Duodenal mucosa (tissue), 2 donors: ENCODE measurements around the gene ABCC10.

Experiments
- H3K27ac ChIP-seq: one replicate; pipeline ENCODE4 v1.7.0; 2013; ENCODE audit warnings: low read depth, low read length
- H3K27me3 ChIP-seq, 2 donors: one replicate each; pipeline ENCODE4 v1.7.0; 2013; ENCODE audit warnings: low read length in 2 of 2, control low read depth in 1 of 2; ENCODE audit not compliant: insufficient read depth in 2 of 2, control insufficient read depth in 1 of 2
- H3K36me3 ChIP-seq, 2 donors: one replicate each; pipeline ENCODE4 v1.7.0; 2013; ENCODE audit warnings: low read length in 2 of 2, control low read depth in 1 of 2; ENCODE audit not compliant: insufficient read depth in 2 of 2, control insufficient read depth in 1 of 2
- H3K4me1 ChIP-seq, 2 donors: one replicate each; pipeline ENCODE4 v1.7.0; 2013; ENCODE audit warnings: low read length in 2 of 2, control low read depth in 1 of 2; ENCODE audit not compliant: insufficient read depth in 2 of 2, control insufficient read depth in 1 of 2
- H3K4me3 ChIP-seq, 2 donors: one replicate each; pipeline ENCODE4 v1.7.0; 2013; ENCODE audit warnings: low read length in 2 of 2, low read depth in 1 of 2
- H3K9ac ChIP-seq, 2 donors: one replicate each; pipeline ENCODE4 v1.7.0; 2013; ENCODE audit warnings: low read length in 2 of 2, low read depth in 1 of 2
- H3K9me3 ChIP-seq, 2 donors: one replicate each; pipeline ENCODE4 v1.7.0; 2013; ENCODE audit warnings: low read length in 2 of 2, control low read depth in 1 of 2; ENCODE audit not compliant: control insufficient read depth in 1 of 2

The ABCC10 gene

DNA sequence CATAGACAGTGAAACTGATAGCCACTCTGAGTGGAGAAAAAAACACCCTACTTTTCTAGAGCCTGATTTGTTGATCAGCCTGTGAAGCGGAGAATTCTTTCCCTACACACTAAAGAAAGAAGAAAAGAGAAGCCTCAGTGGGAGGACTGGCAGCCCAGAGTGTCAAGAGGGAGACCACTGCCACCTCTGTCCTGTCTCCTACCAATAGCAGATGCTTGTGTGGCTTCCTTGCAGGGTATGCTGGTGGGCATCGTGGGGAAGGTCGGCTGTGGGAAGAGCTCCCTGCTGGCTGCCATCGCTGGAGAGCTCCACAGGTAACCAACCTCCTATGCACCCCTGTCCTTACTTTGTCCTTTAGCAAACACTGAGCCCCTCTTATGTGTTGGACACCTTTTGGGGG is 10.4 kb downstream of the ABCC10 start:
- Histone ChIP-seq H3K9me3 (no peaks in the 10 kb centered on the region), H3K4me3 (no peak overlapping the region), H3K9ac (no peak overlapping the region), H3K4me1 (peaks cover 22 to 26% of the 10 kb centered on the region in 2 donors), H3K27me3 (no peaks in the 10 kb centered on the region), H3K36me3 (peaks cover 13 to 49% of the 10 kb centered on the region in 2 donors), H3K27ac (no peak overlapping the region)

DNA sequence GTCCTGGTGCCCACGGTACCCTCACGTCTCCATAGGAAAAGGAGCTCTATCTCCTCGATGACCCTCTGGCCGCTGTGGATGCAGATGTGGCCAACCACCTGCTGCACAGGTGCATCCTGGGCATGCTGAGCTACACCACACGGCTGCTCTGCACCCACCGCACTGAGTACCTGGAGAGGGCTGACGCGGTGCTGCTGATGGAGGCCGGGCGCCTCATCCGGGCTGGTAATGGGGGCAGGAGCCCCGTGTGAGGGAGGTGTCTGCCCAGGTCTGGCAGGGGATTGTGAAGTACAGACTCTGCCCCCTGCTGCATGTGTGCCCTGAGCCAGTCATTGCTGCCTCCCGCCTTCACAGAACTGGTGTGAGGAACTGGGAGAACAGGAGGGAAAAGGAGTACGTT is 15.6 kb downstream of the ABCC10 start:
- Histone ChIP-seq H3K27ac (no peak overlapping the region), H3K4me1 (no peaks in the 10 kb centered on the region), H3K9ac (no peak overlapping the region), H3K9me3 (no peaks in the 10 kb centered on the region), H3K36me3 (peaks cover 27 to 79% of the 10 kb centered on the region in 2 donors), H3K27me3 (no peaks in the 10 kb centered on the region), H3K4me3 (no peak overlapping the region)

GRCh38 chr6:43444036-43444435 is 16.7 kb downstream of the ABCC10 start:
- Histone ChIP-seq H3K27me3 (no peaks in the 10 kb centered on the region), H3K4me3 (no peak overlapping the region), H3K9me3 (no peaks in the 10 kb centered on the region), H3K9ac (no peak overlapping the region), H3K27ac (no peak overlapping the region), H3K36me3 (peaks cover 32 to 79% of the 10 kb centered on the region in 2 donors), H3K4me1 (no peaks in the 10 kb centered on the region)

GRCh38 chr6:43444582-43444981 is 17.2 kb downstream of the ABCC10 start:
- H3K9me3 ChIP-seq, result no peaks in the 10 kb centered on the region
- H3K4me1 ChIP-seq, result no peaks in the 10 kb centered on the region
- no peak overlapping the region for H3K27ac ChIP-seq
- H3K27me3 ChIP-seq, result no peaks in the 10 kb centered on the region
- H3K36me3 ChIP-seq, result peaks cover 32 to 84% of the 10 kb centered on the region in 2 donors
- no peak overlapping the region for H3K4me3 ChIP-seq
- no peak overlapping the region for H3K9ac ChIP-seq

DNA sequence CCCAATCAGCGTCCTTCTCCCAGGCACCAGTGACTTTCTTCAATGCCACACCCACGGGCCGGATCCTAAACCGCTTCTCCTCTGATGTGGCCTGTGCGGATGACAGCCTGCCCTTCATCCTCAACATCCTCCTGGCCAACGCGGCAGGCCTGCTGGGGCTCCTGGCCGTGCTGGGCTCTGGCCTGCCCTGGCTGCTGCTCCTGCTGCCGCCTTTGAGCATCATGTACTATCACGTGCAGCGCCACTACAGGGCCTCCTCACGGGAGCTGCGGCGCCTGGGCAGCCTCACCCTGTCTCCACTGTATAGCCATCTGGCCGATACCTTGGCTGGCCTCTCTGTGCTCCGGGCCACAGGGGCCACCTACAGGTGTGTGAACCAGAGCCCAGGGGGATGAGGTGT is 18.2 kb downstream of the ABCC10 start:
- H3K9me3 ChIP-seq, result no peaks in the 10 kb centered on the region
- no peaks in the 10 kb centered on the region for H3K27me3 ChIP-seq
- H3K36me3 ChIP-seq, result peaks cover 35 to 90% of the 10 kb centered on the region in 2 donors
- no peak overlapping the region for H3K9ac ChIP-seq
- no peaks in the 10 kb centered on the region for H3K4me1 ChIP-seq
- H3K4me3 ChIP-seq, result no peak overlapping the region
- no peak overlapping the region for H3K27ac ChIP-seq

GRCh38 chr6:43447604-43448003 is 20.3 kb downstream of the ABCC10 start:
- Histone ChIP-seq H3K27me3 (no peaks in the 10 kb centered on the region), H3K9ac (no peak overlapping the region), H3K27ac (no peak overlapping the region), H3K4me1 (no peaks in the 10 kb centered on the region), H3K9me3 (no peaks in the 10 kb centered on the region), H3K4me3 (no peak overlapping the region), H3K36me3 (peaks cover 41 to 92% of the 10 kb centered on the region in 2 donors)

- H3K9ac ChIP-seq, result no peak overlapping the region
- no peaks in the 10 kb centered on the region for H3K9me3 ChIP-seq
- no peak overlapping the region for H3K4me3 ChIP-seq
- no peaks in the 10 kb centered on the region for H3K4me1 ChIP-seq
- H3K36me3 ChIP-seq, result peaks cover 38 to 84% of the 10 kb centered on the region in 2 donors
- no peak overlapping the region for H3K27ac ChIP-seq
- H3K27me3 ChIP-seq, result no peaks in the 10 kb centered on the region
Measured at GRCh38 chr6:43448916-43449315, 21.6 kb downstream of the ABCC10 start.

GRCh38 chr6:43450699-43451131 is 23.4 kb downstream of the ABCC10 start:
- Histone ChIP-seq H3K36me3 (peaks cover 24 to 66% of the 10 kb centered on the region in 2 donors), H3K4me1 (peaks cover 1 to 4% of the 10 kb centered on the region in 2 donors), H3K4me3 (no peak overlapping the region), H3K27ac (no peak overlapping the region), H3K9ac (no peak overlapping the region), H3K9me3 (no peaks in the 10 kb centered on the region), H3K27me3 (peaks cover 0 to 2% of the 10 kb centered on the region in 2 donors)

DNA sequence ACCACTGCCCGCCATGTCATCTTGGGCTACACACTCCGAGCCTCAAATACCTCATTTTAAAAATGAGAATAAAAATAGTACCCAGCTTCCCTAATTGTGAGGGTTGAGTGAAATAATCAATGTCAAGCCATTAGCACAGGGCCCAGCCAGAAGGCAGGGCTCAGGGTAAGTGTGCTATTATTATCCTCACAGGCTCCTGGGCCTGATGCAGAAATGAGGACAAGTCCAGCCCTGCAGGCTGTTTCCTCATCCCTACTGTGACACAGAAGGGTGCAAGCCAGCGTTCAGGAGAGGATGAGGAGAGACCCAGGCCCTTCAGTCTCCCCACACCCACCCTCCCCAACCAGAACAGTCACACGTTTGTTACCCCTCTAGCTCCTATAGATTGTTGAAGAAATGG is 24.0 kb downstream of the ABCC10 start:
- no peak overlapping the region for H3K27ac ChIP-seq
- H3K9ac ChIP-seq, result no peak overlapping the region
- H3K36me3 ChIP-seq, result peaks cover 24 to 59% of the 10 kb centered on the region in 2 donors
- H3K9me3 ChIP-seq, result no peaks in the 10 kb centered on the region
- H3K4me1 ChIP-seq, result peaks cover 4 to 6% of the 10 kb centered on the region in 2 donors
- peaks cover 3 to 8% of the 10 kb centered on the region in 2 donors for H3K27me3 ChIP-seq
- H3K4me3 ChIP-seq, result no peak overlapping the region

- Histone ChIP-seq H3K4me1 (peaks cover 4 to 6% of the 10 kb centered on the region in 2 donors), H3K9ac (no peak overlapping the region), H3K36me3 (peaks cover 24 to 57% of the 10 kb centered on the region in 2 donors), H3K9me3 (no peaks in the 10 kb centered on the region), H3K27me3 (peaks cover 7 to 14% of the 10 kb centered on the region in 2 donors), H3K4me3 (no peak overlapping the region), H3K27ac (no peak overlapping the region)
Measured at GRCh38 chr6:43451939-43452338, 24.6 kb downstream of the ABCC10 start.

GRCh38 chr6:43452896-43453295 is 25.6 kb downstream of the ABCC10 start:
- Histone ChIP-seq H3K36me3 (peaks cover 20 to 47% of the 10 kb centered on the region in 2 donors), H3K27ac (no peak overlapping the region), H3K9me3 (no peaks in the 10 kb centered on the region), H3K27me3 (peaks cover 7 to 14% of the 10 kb centered on the region in 2 donors), H3K4me1 (peaks cover 4 to 6% of the 10 kb centered on the region in 2 donors), H3K9ac (no peak overlapping the region), H3K4me3 (no peak overlapping the region)
